Nephron progenitor cell (in vitro differentiated cells): Measurements from ENCODE around the gene LARGE1.
A peak's percentile ranks its signal among the peaks of the same experiment; 100 is the strongest.

ENCODE experiments used
- DNase-seq: peaks from one replicate; pipeline ENCODE4 v3.0.0; 2021
- H3K27ac Mint-ChIP-seq: 2 replicates; pipeline ENCODE4 v1.8.0; 2021; ENCODE audit warnings: mild to moderate bottlenecking, moderate library complexity, mixed read lengths
- H3K27me3 Mint-ChIP-seq: 2 replicates; pipeline ENCODE4 v1.8.0; 2021; ENCODE audit warnings: mild to moderate bottlenecking, low read depth, mixed read lengths; ENCODE audit not compliant: poor library complexity
- H3K36me3 Mint-ChIP-seq: 2 replicates; pipeline ENCODE4 v1.8.0; 2021; ENCODE audit warnings: low read depth, mixed read lengths
- H3K4me1 Mint-ChIP-seq: 2 replicates; pipeline ENCODE4 v1.8.0; 2021; ENCODE audit warnings: mixed read lengths
- H3K4me3 Mint-ChIP-seq: 2 replicates; pipeline ENCODE4 v1.8.0; 2021; ENCODE audit warnings: mild to moderate bottlenecking, moderate library complexity, mixed read lengths
- H3K9me3 Mint-ChIP-seq: 2 replicates; pipeline ENCODE4 v1.8.0; 2021; ENCODE audit warnings: mild to moderate bottlenecking, moderate library complexity, mixed read lengths
- TF ChIP-seq, protein P1 (sequence below): fragments of 200-600 bp; sonication (generic); IDR thresholded peaks from 2 replicates; pipeline ENCODE4 v1.5.0; 2021; ENCODE audit warnings: antibody characterized with exemption

Gene LARGE1

GRCh38 chr22:33391298-33391697 is 529.0 kb downstream of the LARGE1 start:
- Mint-ChIP-seq H3K9me3 (no peaks in the 10 kb centered on the region), H3K27me3 (no peaks in the 10 kb centered on the region), H3K4me3 (no peak overlapping the region), H3K4me1 (peaks cover 19% of the 10 kb centered on the region), H3K36me3 (peaks cover 4% of the 10 kb centered on the region), H3K27ac (no peak overlapping the region)
- no peak for DNase-seq
- TF ChIP-seq, protein P1, sequence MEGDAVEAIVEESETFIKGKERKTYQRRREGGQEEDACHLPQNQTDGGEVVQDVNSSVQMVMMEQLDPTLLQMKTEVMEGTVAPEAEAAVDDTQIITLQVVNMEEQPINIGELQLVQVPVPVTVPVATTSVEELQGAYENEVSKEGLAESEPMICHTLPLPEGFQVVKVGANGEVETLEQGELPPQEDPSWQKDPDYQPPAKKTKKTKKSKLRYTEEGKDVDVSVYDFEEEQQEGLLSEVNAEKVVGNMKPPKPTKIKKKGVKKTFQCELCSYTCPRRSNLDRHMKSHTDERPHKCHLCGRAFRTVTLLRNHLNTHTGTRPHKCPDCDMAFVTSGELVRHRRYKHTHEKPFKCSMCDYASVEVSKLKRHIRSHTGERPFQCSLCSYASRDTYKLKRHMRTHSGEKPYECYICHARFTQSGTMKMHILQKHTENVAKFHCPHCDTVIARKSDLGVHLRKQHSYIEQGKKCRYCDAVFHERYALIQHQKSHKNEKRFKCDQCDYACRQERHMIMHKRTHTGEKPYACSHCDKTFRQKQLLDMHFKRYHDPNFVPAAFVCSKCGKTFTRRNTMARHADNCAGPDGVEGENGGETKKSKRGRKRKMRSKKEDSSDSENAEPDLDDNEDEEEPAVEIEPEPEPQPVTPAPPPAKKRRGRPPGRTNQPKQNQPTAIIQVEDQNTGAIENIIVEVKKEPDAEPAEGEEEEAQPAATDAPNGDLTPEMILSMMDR, result no peak

DNA sequence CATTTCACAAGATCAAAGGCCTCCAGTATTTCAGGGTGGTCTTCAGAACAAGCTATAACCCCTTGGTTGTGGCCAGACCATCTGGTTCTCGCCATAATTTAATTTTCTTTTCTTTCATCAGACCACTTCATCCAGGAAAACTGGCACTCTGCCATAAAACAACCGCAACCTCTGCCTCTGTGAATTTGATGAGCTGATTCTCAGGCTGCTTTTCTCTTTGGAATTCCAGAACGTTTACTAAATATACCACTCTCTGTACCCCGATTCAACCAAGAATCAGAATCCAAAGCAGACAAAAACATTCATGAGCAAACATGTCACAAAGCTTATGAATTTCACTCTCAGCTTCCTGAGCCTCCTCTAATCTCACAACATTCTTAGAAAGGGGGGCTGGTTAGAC is 530.3 kb downstream of the LARGE1 start:
- Mint-ChIP-seq H3K4me1 (peaks cover 19% of the 10 kb centered on the region), H3K9me3 (no peaks in the 10 kb centered on the region), H3K27ac (no peak overlapping the region), H3K36me3 (peaks cover 12% of the 10 kb centered on the region), H3K27me3 (no peaks in the 10 kb centered on the region), H3K4me3 (no peak overlapping the region)
- TF ChIP-seq, protein P1, result no peak
- DNase-seq, result no peak

DNA sequence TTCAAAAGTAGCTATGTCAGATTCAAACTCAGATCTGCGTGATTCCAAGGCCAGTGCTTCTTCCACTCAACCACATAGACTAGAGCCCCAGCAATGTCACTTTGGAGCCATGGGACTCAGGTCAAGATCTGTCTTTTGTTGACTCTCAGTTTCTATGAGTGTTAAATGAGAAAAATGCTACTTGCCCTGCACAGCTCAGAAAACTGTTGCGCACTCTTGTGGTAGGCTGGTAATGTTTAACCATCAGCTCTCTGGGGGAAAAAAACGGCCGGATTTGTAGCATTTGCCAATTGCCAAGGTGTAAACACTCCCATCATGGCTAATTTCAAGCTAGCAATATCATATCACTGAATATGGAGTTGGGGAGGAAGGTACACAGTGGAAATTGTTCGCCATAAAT is 534.0 kb downstream of the LARGE1 start:
- TF ChIP-seq, protein P1, result no peak
- Mint-ChIP-seq H3K36me3 (peaks cover 31% of the 10 kb centered on the region), H3K9me3 (no peaks in the 10 kb centered on the region), H3K4me1 (peaks cover 18% of the 10 kb centered on the region), H3K27me3 (no peaks in the 10 kb centered on the region), H3K4me3 (no peak overlapping the region), H3K27ac (no peak overlapping the region)
- no peak for DNase-seq

GRCh38 chr22:33385611-33386010 is 534.7 kb downstream of the LARGE1 start:
- no peak for DNase-seq
- H3K9me3 Mint-ChIP-seq, result no peaks in the 10 kb centered on the region
- H3K4me3 Mint-ChIP-seq, result no peak overlapping the region
- H3K4me1 Mint-ChIP-seq, result peaks cover 14% of the 10 kb centered on the region
- TF ChIP-seq, protein P1, result no peak
- peaks cover 38% of the 10 kb centered on the region for H3K36me3 Mint-ChIP-seq
- no peak overlapping the region for H3K27ac Mint-ChIP-seq
- no peaks in the 10 kb centered on the region for H3K27me3 Mint-ChIP-seq

DNA sequence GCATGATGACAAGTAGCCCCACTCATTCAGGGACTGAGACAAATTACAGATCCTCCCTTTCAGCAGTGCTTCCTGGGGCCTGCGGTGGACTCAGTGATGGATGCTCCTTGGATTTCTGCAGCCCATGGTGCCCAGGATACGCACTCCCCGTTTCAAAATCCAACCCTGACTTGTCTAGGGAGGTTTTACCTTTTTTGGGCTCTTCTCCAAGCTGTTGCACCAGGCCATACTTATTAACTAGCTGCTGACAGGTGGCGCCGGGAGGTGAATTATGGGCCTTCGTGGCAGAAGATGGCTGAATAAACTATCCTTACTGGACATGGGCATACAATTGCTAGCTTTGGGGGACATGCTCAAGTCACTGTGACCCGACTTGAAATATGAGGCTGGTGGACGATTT is 537.8 kb downstream of the LARGE1 start:
- Mint-ChIP-seq H3K27me3 (no peaks in the 10 kb centered on the region), H3K27ac (peak overlapping the region; percentile 21), H3K4me1 (no peaks in the 10 kb centered on the region), H3K9me3 (peaks cover 19% of the 10 kb centered on the region), H3K36me3 (peaks cover 66% of the 10 kb centered on the region), H3K4me3 (no peak overlapping the region)
- no peak for DNase-seq
- TF ChIP-seq, protein P1, result no peak

DNA sequence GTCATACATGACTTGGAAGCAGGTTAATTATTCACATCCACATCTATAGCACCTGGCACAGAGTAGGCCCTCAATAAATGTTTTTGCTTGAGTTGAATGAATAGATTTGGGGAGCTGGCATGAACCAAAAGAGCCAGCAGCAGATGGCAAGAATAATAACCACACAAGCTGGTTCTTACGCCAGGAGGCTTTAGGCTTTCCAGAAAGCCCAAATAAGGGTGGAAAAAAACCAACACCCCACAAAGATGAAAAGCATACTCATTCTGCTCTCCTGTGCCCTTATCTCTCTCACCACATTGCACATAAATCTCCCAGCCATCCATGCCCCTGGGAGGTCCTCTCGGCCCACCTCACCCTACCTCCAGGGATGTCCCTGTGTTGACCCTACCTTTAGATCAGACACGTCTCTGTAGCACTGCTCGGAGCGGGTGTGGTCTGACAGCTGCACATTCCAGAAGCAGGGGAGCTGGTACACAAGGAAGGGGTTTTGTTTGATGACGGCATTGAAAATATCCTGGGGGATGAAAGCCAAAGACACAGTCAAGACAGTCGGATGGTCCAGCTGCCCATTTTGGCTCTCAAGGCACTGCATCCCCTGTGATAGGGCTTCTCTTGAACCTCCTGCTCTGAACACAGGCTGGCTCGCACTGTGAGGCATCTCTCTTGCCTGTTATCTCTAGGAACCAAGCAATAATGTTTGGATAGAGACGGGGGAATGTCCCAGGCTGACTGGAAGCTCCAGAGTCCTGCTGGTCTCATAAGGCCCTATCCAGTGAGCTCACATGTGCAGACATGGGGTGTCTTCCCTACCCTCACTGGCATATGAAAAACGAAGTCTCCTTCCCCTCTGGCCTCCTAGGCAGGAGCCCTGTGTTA is 538.5 kb downstream of the LARGE1 start:
- no peak for DNase-seq
- Mint-ChIP-seq H3K9me3 (peaks cover 25% of the 10 kb centered on the region), H3K27ac (no peak overlapping the region), H3K36me3 (peaks cover 72% of the 10 kb centered on the region), H3K27me3 (no peaks in the 10 kb centered on the region), H3K4me3 (no peak overlapping the region), H3K4me1 (no peaks in the 10 kb centered on the region)
- TF ChIP-seq, protein P1, result no peak
